Posterior vena cava (tissue), 2 donors: ENCODE measurements around the gene UBR7. TPM values are rescaled to one million over a fixed set of nuclear protein-coding genes. Genes with fewer than 3 reads are reported as not detected.

Experiments
- DNase-seq: peaks from one replicate; pipeline ENCODE4 v3.0.0-alpha.2; 2020; ENCODE audit warnings: low spot score
- intact Hi-C, 2 donors: fragments of 100-400 bp; cut with DNase I; formaldehyde crosslinking; loops; one replicate each; pipeline versions ENCODE4 v1.14.1 to v1.14.2; 2022 to 2023
- total RNA-seq, 2 donors: library from RNA; stranded (reverse); fragmentation: NEBNext Ultra II Directional; extraction: Animal tissue kit (Norgen Biotek cat#: 25700); gene quantifications; one replicate each; pipeline ENCODE4 v1.2.1, GENCODE V29; 2021
- donor health status: DM: yes; HTN: yes; CAD: no.
- donor health status: DM: yes; HTN: yes; CAD: no.

UBR7 gene
- total RNA-seq, 2 donors from 2014 or later, result 18.2 to 18.7 TPM

GRCh38 chr14:93239869-93240677, 33.0 kb downstream of the UBR7 start:
- DNase-seq, result no peak
- intact Hi-C loops, result no loop called here

GRCh38 chr14:93240678-93241000, 33.6 kb downstream of the UBR7 start:
- DNase-seq, result no peak
- intact Hi-C loops, result no loop called here

- intact Hi-C loops, result no loop called here
- no peak for DNase-seq
These were observed 38.8 kb downstream of the UBR7 start for GRCh38 chr14:93245764-93246420.

DNA sequence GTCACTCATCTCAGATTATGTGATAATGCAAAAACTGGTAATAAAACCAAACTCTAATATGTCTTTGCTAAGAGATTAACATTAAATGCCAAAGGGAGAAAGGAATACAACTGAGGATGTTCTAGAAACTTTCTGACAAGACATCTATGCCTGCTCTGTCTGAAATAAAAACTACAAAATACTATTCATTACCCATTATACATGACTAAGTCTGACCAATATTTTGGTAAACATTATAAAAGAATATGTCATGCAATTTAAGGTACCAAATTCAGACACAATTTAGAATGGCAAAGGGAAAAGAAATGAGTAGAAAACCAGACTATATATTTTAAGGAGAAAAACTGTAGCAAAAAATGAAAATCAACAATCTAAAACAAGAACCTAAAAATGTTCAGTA, 39.5 kb downstream of the UBR7 start:
- no peak for DNase-seq
- intact Hi-C loops, result no loop called here

DNA sequence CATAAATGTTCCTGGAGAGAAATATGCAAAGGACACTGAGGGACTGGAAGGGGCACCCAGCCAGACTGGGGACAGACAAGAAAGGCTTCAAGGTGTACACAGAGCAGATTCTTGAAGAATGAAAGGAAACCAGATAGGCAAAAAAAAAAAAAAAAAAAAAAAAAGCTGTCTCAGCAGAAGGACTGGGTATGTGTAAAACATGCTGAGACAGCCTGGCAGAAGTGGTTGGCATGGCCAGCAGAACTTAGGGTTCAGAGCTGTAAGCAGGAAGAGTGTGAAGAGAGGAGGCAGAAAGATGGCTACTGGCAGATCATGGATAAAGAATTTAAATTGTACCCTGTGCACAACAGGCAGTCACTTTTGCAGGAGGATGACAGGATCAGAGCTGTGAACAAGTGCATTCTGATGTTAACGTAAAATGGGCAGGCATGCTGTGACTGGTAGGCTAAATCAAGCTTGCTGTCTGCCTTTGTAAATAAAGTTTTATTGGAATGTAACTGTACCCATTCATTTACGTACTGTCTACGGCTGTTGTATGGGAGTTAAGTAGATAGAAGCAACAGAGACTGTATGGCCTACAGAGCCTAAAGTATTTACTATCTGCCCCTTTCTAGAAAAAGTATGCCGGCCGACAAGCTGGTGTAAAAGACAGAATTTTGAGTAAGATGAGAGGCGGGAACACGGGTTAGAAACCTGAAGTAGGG, 42.2 kb downstream of the UBR7 start:
- intact Hi-C loops, result no loop called here
- DNase-seq, result no peak

GRCh38 chr14:93262446-93262845, 55.4 kb downstream of the UBR7 start:
- DNase-seq, result no peak
- intact Hi-C loops, result no loop called here

- no peak for DNase-seq
- intact Hi-C loops, result no loop called here
These were observed 56.4 kb downstream of the UBR7 start for GRCh38 chr14:93263416-93263815.

DNA sequence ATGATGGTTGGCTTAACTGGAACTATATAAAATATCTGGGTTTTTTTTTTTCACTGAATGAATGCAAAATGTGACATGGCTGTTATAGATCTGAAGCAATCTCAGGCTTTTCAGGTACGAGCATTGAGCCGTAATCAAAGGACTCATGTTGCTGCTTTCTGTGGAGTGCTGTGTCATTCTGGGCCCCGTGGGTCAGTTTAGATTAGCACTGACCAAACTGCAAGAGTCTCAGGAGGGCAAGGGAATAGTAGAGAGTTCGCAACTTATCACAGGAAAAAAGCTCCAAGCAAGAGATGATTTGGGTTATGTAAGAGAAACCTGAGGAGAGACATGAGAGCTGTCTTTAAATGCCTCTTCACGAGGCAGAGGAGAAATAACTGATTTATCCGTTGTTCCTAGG, 59.1 kb downstream of the UBR7 start:
- DNase-seq, result no peak
- intact Hi-C loops, result no loop called here

DNA sequence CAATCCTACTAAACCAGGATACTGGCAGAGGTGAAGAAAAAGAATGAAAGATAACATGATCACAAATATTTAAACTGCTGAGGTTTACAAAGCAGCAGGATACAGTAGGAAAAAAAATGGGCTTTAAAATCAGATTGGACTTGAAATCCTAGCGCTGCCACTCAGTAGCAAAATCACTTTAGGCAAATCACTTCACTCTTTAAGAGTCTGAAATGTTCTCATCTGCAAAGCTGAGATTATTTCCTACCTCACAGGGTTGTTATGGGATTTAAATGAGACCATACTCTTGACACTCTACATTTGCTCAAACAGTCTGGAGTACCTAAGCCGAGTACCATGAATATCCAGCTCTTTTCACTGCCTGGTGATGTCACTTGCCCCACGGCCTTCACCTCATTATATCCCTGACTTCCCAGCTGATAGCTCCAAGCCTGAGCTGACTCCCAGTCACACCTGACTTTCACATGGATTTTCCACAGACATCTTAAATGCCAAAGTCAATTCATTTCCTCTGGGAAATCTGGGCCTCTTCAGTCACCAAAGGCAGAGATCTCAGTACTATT, 60.2 kb downstream of the UBR7 start:
- DNase-seq, result no peak
- intact Hi-C loops, result no loop called here

- intact Hi-C loops, result no loop called here
These were observed 61.4 kb downstream of the UBR7 start for GRCh38 chr14:93268406-93268805.

GRCh38 chr14:93269341-93270068, 62.4 kb downstream of the UBR7 start:
- DNase-seq, result no peak
- intact Hi-C loops, result no loop called here

More at GRCh38 chr14:93268406-93268805, 61.4 kb downstream of the UBR7 start:
- no peak for DNase-seq

DNA sequence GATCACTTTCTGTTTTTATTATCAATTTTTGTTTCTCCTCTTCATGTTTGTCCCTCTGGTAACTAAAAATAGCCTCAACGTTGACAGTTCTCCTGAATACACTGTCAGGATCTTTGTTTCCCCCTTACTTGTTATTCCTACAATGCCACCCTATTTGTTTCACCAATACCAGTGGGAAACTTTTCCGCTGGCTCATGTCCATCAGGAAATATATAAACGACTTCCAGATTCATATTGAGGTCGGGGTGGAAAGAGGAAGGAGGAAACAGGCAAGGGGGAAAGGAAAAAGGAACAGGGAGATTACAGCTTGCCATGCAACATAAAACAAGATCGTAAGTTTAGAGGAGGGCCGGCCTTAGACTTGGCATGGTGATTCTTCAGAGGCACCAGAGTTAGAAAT, 64.1 kb downstream of the UBR7 start:
- no peak for DNase-seq
- intact Hi-C loops, result no loop called here

DNA sequence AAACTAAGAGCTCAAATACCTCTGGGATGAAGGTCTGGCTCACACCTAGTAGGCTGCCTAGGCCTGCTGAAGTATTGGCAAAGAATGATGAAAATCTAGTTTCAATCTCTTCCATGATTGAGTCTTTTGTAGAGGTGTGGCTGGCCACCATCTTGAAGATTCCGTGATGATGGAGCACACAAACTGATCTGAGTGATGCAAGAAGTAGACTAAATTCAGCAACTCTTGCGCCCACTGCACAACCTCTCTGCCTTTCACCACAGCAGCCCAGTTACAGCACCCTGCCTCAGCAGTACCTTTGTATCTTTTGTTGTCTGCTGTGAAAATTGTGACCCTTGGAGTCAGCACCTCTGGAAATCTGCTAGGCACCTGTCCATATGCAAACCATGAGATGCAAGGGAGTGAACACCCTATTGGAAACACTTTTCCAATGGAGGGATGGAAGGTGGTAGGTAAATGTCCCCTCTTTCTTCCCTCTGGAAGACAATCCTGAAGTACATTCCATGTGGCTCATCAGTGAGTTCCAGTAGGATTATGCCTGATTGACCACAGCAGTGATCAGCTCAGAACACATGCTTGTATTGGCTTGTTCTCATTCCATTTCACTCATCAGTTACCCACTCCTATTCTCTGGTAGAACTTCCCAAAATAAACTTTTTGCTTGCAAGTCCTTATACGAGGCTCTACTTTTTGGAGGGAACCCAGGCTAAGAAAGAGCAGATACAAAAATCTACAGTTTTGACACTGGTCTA, 67.2 kb downstream of the UBR7 start:
- DNase-seq, result no peak
- intact Hi-C loops, result no loop called here

DNA sequence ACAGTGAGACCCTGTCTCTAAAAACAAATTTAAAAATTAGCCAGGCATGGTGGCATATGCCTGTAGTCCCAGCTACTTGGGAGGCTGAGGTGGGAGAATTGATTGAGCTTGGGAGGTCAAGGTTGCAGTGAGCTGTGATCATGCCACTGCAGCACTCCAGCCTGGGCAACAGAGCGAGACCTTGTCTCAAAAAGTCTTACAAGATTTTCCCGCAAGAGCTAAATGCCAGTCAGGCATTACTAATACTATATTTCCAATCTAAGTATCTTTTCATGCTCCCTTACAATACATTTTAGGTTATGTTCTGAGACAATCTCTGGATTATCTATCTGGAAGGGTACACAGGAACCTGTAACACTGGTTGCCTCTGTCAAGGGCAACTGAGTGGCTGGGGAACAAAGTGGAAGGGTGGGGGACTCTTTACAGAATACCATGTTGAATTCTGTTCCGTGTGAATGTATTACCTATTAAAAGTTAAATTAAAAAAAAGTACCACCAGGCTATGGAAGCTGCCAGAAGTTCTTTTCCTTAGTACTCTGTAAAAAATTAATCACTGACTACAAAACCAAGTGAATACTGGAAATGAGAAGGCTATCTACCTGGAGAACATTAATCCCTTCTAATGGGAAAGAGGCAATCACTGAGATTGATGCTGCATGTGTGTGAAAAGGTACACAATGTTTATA, 69.1 kb downstream of the UBR7 start:
- DNase-seq, result no peak
- intact Hi-C loops, result no loop called here
